T1000 (cell line): Measurements from ENCODE around the gene ACP3.
A peak's percentile ranks its signal among the peaks of the same experiment; 100 is the strongest.

Experiments
- DNase-seq: peaks from one replicate; lab custom pipeline; 2025; ENCODE audit warnings: mixed read lengths; lab: John Stamatoyannopoulos, UW

ACP3 gene

GRCh38 chr3:132318451-132318850 lies 1.2 kb downstream of the ACP3 start:
- no peak for DNase-seq

- DNase-seq, result no peak
These were observed 4.1 kb downstream of the ACP3 start for GRCh38 chr3:132321304-132321703.

- DNase-seq, result no peak
These were observed 7.9 kb downstream of the ACP3 start for GRCh38 chr3:132325103-132325606.

GRCh38 chr3:132325634-132326033 lies 8.4 kb downstream of the ACP3 start:
- DNase-seq, result no peak

GRCh38 chr3:132326251-132326650 lies 9.0 kb downstream of the ACP3 start:
- no peak for DNase-seq

GRCh38 chr3:132332082-132332481 lies 14.9 kb downstream of the ACP3 start:
- no peak for DNase-seq

- no peak for DNase-seq
These were observed 15.3 kb downstream of the ACP3 start for GRCh38 chr3:132332508-132332907.

GRCh38 chr3:132341746-132342145 lies 24.5 kb downstream of the ACP3 start:
- DNase-seq, result no peak

- DNase-seq, result no peak
These were observed 25.0 kb downstream of the ACP3 start for GRCh38 chr3:132342183-132342582.

- no peak for DNase-seq
These were observed 25.4 kb downstream of the ACP3 start for GRCh38 chr3:132342610-132343009.

- peak; percentile 10 for DNase-seq
These were observed 25.9 kb downstream of the ACP3 start for GRCh38 chr3:132343018-132343612.

- no peak for DNase-seq
These were observed 27.6 kb downstream of the ACP3 start for GRCh38 chr3:132344666-132345280.

GRCh38 chr3:132346841-132347736 lies 29.9 kb downstream of the ACP3 start:
- DNase-seq, result no peak

GRCh38 chr3:132347811-132348210 lies 30.6 kb downstream of the ACP3 start:
- no peak for DNase-seq

GRCh38 chr3:132348531-132348930 lies 31.3 kb downstream of the ACP3 start:
- no peak for DNase-seq

GRCh38 chr3:132350814-132351213 lies 33.6 kb downstream of the ACP3 start:
- no peak for DNase-seq

- no peak for DNase-seq
These were observed 34.1 kb downstream of the ACP3 start for GRCh38 chr3:132351222-132351806.

- peak; percentile 7 for DNase-seq
These were observed 35.4 kb downstream of the ACP3 start for GRCh38 chr3:132352556-132353143.

GRCh38 chr3:132354916-132355702 lies 37.9 kb downstream of the ACP3 start:
- DNase-seq, result no peak

GRCh38 chr3:132356568-132356967 lies 39.4 kb downstream of the ACP3 start:
- DNase-seq, result no peak

GRCh38 chr3:132360717-132361116 lies 43.5 kb downstream of the ACP3 start:
- no peak for DNase-seq
